Heart left ventricle (tissue), 13 donors: Measurements from ENCODE around the gene IGLL1.

Experiments used
- POLR2A ChIP-seq, 2 donors: fragments of 450-650 bp; IDR thresholded peaks; one replicate each; pipeline ENCODE4 v1.6.1; 2017; ENCODE audit warnings: antibody characterized with exemption in 2 of 2, mild to moderate bottlenecking in 2 of 2, moderate library complexity in 2 of 2
- TF ChIP-seq, protein P1 (sequence below), 12 donors: fragments of 200-600 bp; sonication (generic) in 4 of 12; IDR thresholded peaks; one replicate each; pipeline versions ENCODE4 v1.5.0 to v1.8.0; 2018 to 2022; ENCODE audit warnings: antibody characterized with exemption in 12 of 12, mild to moderate bottlenecking in 5 of 12
- donor health status: ischemic (EF 13 %, LVEDD 7.1; RV severe dilation, severe dysfunction).
- donor health status: DM: no; HTN: yes; CAD: no.
- donor health status: DM: no; HTN: no; CAD: no.
- donor health status: ischemic (EF 25% LVEDD 6.9; RV normal size, moderate dysfunction).
- donor health status: ischemic (EF 25% LVEDD 5.7; RV mildly dilated, moderate dysfunction).
- donor health status: ischemic (EF 35%, LVEDD 5.7; RV mildly dilated, moderate dysfunction).
- donor health status: nonischemic (EF 11% LVEDD 7.7; RV severe dilation, severe dysfunction).
- donor health status: DM: yes; HTN: yes; CAD: no.
- donor health status: PGD.
- donor health status: ischemic (EF 29% LVEDD 5.4; RV normal size, mild dysfunction).
- donor health status: nonischemic (EF 23%, LVEDD 6.1; RV moderate dilation, normal function).

- TF ChIP-seq, protein P1, sequence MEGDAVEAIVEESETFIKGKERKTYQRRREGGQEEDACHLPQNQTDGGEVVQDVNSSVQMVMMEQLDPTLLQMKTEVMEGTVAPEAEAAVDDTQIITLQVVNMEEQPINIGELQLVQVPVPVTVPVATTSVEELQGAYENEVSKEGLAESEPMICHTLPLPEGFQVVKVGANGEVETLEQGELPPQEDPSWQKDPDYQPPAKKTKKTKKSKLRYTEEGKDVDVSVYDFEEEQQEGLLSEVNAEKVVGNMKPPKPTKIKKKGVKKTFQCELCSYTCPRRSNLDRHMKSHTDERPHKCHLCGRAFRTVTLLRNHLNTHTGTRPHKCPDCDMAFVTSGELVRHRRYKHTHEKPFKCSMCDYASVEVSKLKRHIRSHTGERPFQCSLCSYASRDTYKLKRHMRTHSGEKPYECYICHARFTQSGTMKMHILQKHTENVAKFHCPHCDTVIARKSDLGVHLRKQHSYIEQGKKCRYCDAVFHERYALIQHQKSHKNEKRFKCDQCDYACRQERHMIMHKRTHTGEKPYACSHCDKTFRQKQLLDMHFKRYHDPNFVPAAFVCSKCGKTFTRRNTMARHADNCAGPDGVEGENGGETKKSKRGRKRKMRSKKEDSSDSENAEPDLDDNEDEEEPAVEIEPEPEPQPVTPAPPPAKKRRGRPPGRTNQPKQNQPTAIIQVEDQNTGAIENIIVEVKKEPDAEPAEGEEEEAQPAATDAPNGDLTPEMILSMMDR (IDR thresholded peaks at IDR 0.05) = no peak
- TF ChIP-seq POLR2A (IDR thresholded peaks at IDR 0.05) = no peak
Observed at GRCh38 chr22:23531966-23532705, 48.0 kb downstream of the IGLL1 start.
